ENCODE measurements around the gene ITM2C. TPM values are rescaled to one million over a fixed set of nuclear protein-coding genes. Genes with fewer than 3 reads are reported as not detected.
A peak's percentile ranks its signal among the peaks of the same experiment; 100 is the strongest.

Gene ITM2C
- total and polyA plus RNA-seq, 2 of the 13 experiments (the other 11 are each of a cell fraction or from before 2014, with no cell fraction given): 70.5 to 270 TPM

GRCh38 chr2:230847883-230848388, 16.8 kb upstream of the ITM2C start (continued):
- peak; percentile 79 to 85 for TF ChIP-seq HMGXB4 (CRISPR knock-in tag; IDR thresholded peaks at IDR 0.05; ENCODE audit: borderline replicate concordance in 1 of 2, low read depth in 1 of 2)
- peak; percentile 43; the same call in 1 of the 2 replicates for TF ChIP-seq NRL (CRISPR knock-in tag; IDR thresholded peaks at IDR 0.05; ENCODE audit: borderline replicate concordance)
- TF ChIP-seq ZSCAN20 (CRISPR knock-in tag; IDR thresholded peaks at IDR 0.05; ENCODE audit: borderline replicate concordance): peak; percentile 89
- TF ChIP-seq ZNF18 (CRISPR knock-in tag; IDR thresholded peaks at IDR 0.05; ENCODE audit: insufficient replicate concordance): no peak
- no peak for TF ChIP-seq FOXA1 (IDR thresholded peaks at IDR 0.05)
- no peak for TF ChIP-seq FOXA1 (CRISPR knock-in tag; IDR thresholded peaks at IDR 0.05)
- no peak for TF ChIP-seq TRAFD1 (CRISPR knock-in tag; IDR thresholded peaks at IDR 0.05; ENCODE audit: borderline replicate concordance)
- no peak for TF ChIP-seq TAF15 (IDR thresholded peaks at IDR 0.05; ENCODE audit: low read depth, low read length, poor library complexity, severe bottlenecking)
- no peak for TF ChIP-seq ZNF431 (CRISPR knock-in tag; IDR thresholded peaks at IDR 0.05; ENCODE audit: borderline replicate concordance, low read depth)
- TF ChIP-seq ATM (IDR thresholded peaks at IDR 0.05; ENCODE audit: borderline replicate concordance): no peak
- peak; percentile 47; the same call in 1 of the 2 replicates for TF ChIP-seq IRF2 (CRISPR knock-in tag; IDR thresholded peaks at IDR 0.05)
- no peak; the same call in none of the 2 replicates for TF ChIP-seq FOXC1 (CRISPR knock-in tag; IDR thresholded peaks at IDR 0.05; ENCODE audit: borderline replicate concordance)
- no peak for TF ChIP-seq THYN1 (CRISPR knock-in tag; IDR thresholded peaks at IDR 0.05; ENCODE audit: borderline replicate concordance, low read depth)
- peak; percentile 32; the same call in 1 of the 2 replicates for TF ChIP-seq HNF4A (CRISPR knock-in tag; IDR thresholded peaks at IDR 0.05)
- no peak for TF ChIP-seq PHF20 (CRISPR knock-in tag; IDR thresholded peaks at IDR 0.05)
- no peak for TF ChIP-seq PCBP2 (optimal IDR thresholded peaks at IDR 0.05; ENCODE audit: low read depth, low read length, poor library complexity, severe bottlenecking)
- no peak for TF ChIP-seq ZNF24 (IDR thresholded peaks at IDR 0.05)
- TF ChIP-seq AGO2 (optimal IDR thresholded peaks at IDR 0.05; ENCODE audit: low read depth, low read length): no peak
- TF ChIP-seq ZNF709 (CRISPR knock-in tag; IDR thresholded peaks at IDR 0.05): no peak
- no peak for TF ChIP-seq SAFB2 (CRISPR knock-in tag; IDR thresholded peaks at IDR 0.05; ENCODE audit: borderline replicate concordance, low read depth)
- TF ChIP-seq REXO4 (CRISPR knock-in tag; IDR thresholded peaks at IDR 0.05; ENCODE audit: borderline replicate concordance): no peak
- no peak for TF ChIP-seq ZNF180 (CRISPR knock-in tag; IDR thresholded peaks at IDR 0.05; ENCODE audit: borderline replicate concordance, low read depth)
- TF ChIP-seq FLYWCH1 (CRISPR knock-in tag; IDR thresholded peaks at IDR 0.05): no peak
- peak; percentile 77 for TF ChIP-seq POGZ (CRISPR knock-in tag; IDR thresholded peaks at IDR 0.05)
- no peak for TF ChIP-seq PHB2 (IDR thresholded peaks at IDR 0.05; ENCODE audit: partially characterized antibody)
- TF ChIP-seq THAP11 (CRISPR knock-in tag; IDR thresholded peaks at IDR 0.05): peak; percentile 39; the same call in 1 of the 2 replicates
- TF ChIP-seq SUZ12 (IDR thresholded peaks at IDR 0.05; ENCODE audit: low read depth, low read length): no peak
